Esophagus muscularis mucosa (tissue), 4 donors: Measurements from ENCODE around the gene C16orf78. TPM values are rescaled to one million over a fixed set of nuclear protein-coding genes. Genes with fewer than 3 reads are reported as not detected.

Experiments
- DNase-seq: peaks from one replicate; pipeline ENCODE4 v3.0.0-alpha.2; 2017; ENCODE audit errors: extremely low spot score
- H3K27ac ChIP-seq, 4 donors: fragments of 200-600 bp; sonication (generic); replicated peaks in 1 of 4; 1 replicate in 3 of 4; 2 replicates in 1 of 4; pipeline ENCODE4 v1.5.1; 2016 to 2019; ENCODE audit warnings: mild to moderate bottlenecking in 1 of 4
- H3K27me3 ChIP-seq, 4 donors: fragments of 200-600 bp; sonication (generic); one replicate each; pipeline versions ENCODE4 v1.5.1 to v1.6.0; 2016 to 2019
- H3K36me3 ChIP-seq, 4 donors: fragments of 200-600 bp; sonication (generic); one replicate each; pipeline ENCODE4 v1.5.1; 2016 to 2019
- H3K4me1 ChIP-seq, 4 donors: fragments of 200-600 bp; sonication (generic); one replicate each; pipeline ENCODE4 v1.5.1; 2016 to 2019
- H3K4me3 ChIP-seq, 4 donors: fragments of 200-600 bp; sonication (generic); 1 replicate in 2 of 4; 2 replicates in 2 of 4; pipeline ENCODE4 v1.5.1; 2016 to 2019; ENCODE audit warnings: mild to moderate bottlenecking in 4 of 4, moderate library complexity in 1 of 4
- H3K9me3 ChIP-seq, 4 donors: fragments of 200-600 bp; sonication (generic); 1 replicate in 3 of 4; 2 replicates in 1 of 4; pipeline ENCODE4 v1.5.1; 2016 to 2019
- EP300 ChIP-seq: sonication (generic); formaldehyde crosslinking; IDR thresholded peaks from one replicate; pipeline ENCODE4 v1.6.1; 2017; ENCODE audit warnings: antibody characterized with exemption
- POLR2A ChIP-seq: fragments of 450-650 bp; IDR thresholded peaks from one replicate; pipeline ENCODE4 v1.6.1; 2017; ENCODE audit warnings: antibody characterized with exemption, moderate library complexity, mild to moderate bottlenecking, low read depth
- POLR2AphosphoS5 ChIP-seq, 2 donors: sonication (generic); formaldehyde crosslinking; IDR thresholded peaks; one replicate each; pipeline ENCODE4 v1.6.1; 2017; ENCODE audit warnings: antibody characterized with exemption in 2 of 2
- WGBS: methylation state at CpG from one replicate; pipeline ENCODE4 v1.1.5; 2018; 5-methylcytosine and 5-hydroxymethylcytosine counted together
- intact Hi-C: fragments of 100-400 bp; cut with DNase I; formaldehyde crosslinking; loops from one replicate; pipeline ENCODE4 v1.15.1; 2023
- total RNA-seq, 4 donors: library from RNA; depleted of rRNA; stranded (reverse); fragments of >200 nt; gene quantifications; one replicate each; pipeline versions ENCODE4 v1.1.0 to v1.2.1, GENCODE V29; 2016
- TF ChIP-seq, protein P1 (sequence below), 3 experiments: fragments of 200-600 bp in 2 of 3; fragments of 450-650 bp in 1 of 3; sonication (generic) in 2 of 3; IDR thresholded peaks; one replicate each; pipeline ENCODE4 v1.5.1; 2017 to 2019; ENCODE audit warnings: antibody characterized with exemption in 3 of 3, mild to moderate bottlenecking in 2 of 3, moderate library complexity in 1 of 3

Gene C16orf78
- total RNA-seq, 4 donors from 2014 or later: not detected

DNA sequence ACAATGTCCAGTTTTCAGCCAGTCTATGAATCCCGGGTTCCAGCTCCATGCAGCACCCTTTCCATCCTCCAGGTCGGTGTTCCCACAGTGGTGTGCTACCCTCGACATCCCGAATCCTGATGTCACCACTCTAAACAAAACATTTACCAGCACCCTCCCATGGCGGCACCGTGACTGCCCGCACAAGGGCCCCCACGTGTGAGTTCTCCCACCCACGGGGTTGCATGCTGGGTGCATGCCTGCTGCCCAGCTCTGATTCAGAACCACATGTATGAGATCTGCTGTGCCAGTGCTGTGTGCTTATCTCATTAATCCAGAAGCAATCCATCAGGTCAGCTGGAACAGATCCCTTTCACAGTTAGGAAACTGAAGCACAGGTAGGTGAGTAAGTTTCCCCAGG lies 57.4 kb downstream of the C16orf78 start:
- no peaks in the 10 kb centered on the region for H3K36me3 ChIP-seq
- H3K9me3 ChIP-seq: peaks cover 0 to 8% (median 3%) of the 10 kb centered on the region in 4 donors
- H3K27ac ChIP-seq: no peak overlapping the region
- no peak for DNase-seq
- intact Hi-C loops: no loop called here
- H3K27me3 ChIP-seq: no peaks in the 10 kb centered on the region
- 92% methylated on average over 9 of the region's 9 CpGs for WGBS
- no peaks in the 10 kb centered on the region for H3K4me1 ChIP-seq
- H3K4me3 ChIP-seq: no peak overlapping the region
- no peak for TF ChIP-seq POLR2AphosphoS5 (IDR thresholded peaks at IDR 0.05)
- TF ChIP-seq POLR2A: no peak
- TF ChIP-seq, protein P1, sequence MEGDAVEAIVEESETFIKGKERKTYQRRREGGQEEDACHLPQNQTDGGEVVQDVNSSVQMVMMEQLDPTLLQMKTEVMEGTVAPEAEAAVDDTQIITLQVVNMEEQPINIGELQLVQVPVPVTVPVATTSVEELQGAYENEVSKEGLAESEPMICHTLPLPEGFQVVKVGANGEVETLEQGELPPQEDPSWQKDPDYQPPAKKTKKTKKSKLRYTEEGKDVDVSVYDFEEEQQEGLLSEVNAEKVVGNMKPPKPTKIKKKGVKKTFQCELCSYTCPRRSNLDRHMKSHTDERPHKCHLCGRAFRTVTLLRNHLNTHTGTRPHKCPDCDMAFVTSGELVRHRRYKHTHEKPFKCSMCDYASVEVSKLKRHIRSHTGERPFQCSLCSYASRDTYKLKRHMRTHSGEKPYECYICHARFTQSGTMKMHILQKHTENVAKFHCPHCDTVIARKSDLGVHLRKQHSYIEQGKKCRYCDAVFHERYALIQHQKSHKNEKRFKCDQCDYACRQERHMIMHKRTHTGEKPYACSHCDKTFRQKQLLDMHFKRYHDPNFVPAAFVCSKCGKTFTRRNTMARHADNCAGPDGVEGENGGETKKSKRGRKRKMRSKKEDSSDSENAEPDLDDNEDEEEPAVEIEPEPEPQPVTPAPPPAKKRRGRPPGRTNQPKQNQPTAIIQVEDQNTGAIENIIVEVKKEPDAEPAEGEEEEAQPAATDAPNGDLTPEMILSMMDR (IDR thresholded peaks at IDR 0.05): no peak
- TF ChIP-seq EP300: no peak

GRCh38 chr16:49431591-49432290 lies 58.1 kb downstream of the C16orf78 start:
- no peak for DNase-seq
- H3K27me3 ChIP-seq: no peaks in the 10 kb centered on the region
- H3K4me1 ChIP-seq: no peaks in the 10 kb centered on the region
- H3K9me3 ChIP-seq: peaks cover 0 to 8% (median 3%) of the 10 kb centered on the region in 4 donors
- TF ChIP-seq POLR2A (no peak), POLR2AphosphoS5 (IDR thresholded peaks at IDR 0.05) (no peak), EP300 (no peak)
- TF ChIP-seq, protein P1 (IDR thresholded peaks at IDR 0.05): no peak
- no peak overlapping the region for H3K27ac ChIP-seq
- 82% methylated on average over 8 of the region's 11 CpGs for WGBS
- intact Hi-C loops: no loop called here
- H3K4me3 ChIP-seq: no peak overlapping the region
- no peaks in the 10 kb centered on the region for H3K36me3 ChIP-seq

DNA sequence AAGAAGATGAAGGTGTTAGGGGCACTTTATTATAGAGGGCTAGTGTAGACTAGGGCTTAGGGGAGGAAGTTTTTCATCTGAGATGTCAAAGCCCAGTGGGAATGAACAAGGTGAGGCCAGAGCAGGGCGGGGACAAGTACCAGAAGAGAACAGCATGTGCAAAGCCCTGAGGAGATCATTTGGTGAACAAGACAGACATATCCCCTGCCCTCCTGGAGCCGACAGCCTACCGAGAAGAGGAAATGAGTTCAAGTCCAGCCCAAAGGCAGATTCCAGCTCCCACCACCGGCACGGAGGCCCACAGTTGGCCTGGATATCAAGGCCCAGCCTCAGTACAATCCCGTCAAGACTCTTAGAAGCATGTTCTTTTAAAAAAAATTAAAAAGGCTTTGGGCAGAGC lies 61.1 kb downstream of the C16orf78 start:
- H3K9me3 ChIP-seq: no peaks in the 10 kb centered on the region

DNA sequence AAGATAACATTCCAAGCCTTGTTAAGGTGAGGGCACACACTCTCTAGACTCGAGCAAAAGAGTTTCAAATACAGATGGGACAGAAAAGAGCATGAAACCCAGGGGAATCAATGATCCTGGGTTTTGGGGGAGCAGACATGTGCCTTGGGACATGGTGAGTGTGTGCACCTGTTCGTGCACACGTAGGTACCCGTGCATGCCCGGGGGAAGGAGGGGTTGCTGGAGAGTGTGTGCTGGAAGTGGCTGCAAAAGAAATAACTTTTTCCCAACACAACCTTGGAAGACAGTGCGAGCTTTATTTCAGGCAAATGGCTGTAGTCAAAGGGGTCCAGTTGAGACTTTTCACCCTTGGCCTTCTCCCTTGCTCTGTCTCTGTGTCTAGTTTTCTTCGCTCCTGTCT lies 62.6 kb downstream of the C16orf78 start:
- Histone ChIP-seq H3K27ac (no peak overlapping the region), H3K4me1 (peaks cover 2 to 8% (median 4%) of the 10 kb centered on the region in 4 donors), H3K9me3 (no peaks in the 10 kb centered on the region), H3K4me3 (no peak overlapping the region), H3K36me3 (no peaks in the 10 kb centered on the region), H3K27me3 (peaks cover 0 to under 1% (median 0%) of the 10 kb centered on the region in 4 donors)
- DNase-seq: no peak
- intact Hi-C loops: no loop called here
- WGBS: 86% methylated on average over 7 of the region's 7 CpGs
- TF ChIP-seq POLR2A (no peak), EP300 (no peak), POLR2AphosphoS5 (IDR thresholded peaks at IDR 0.05) (no peak)
- TF ChIP-seq, protein P1 (IDR thresholded peaks at IDR 0.05): no peak

More for the DNA sequence above, 61.1 kb downstream of the C16orf78 start:
- no peak overlapping the region for H3K4me3 ChIP-seq
- no peak overlapping the region for H3K27ac ChIP-seq
- no peaks in the 10 kb centered on the region for H3K36me3 ChIP-seq
- H3K4me1 ChIP-seq: no peaks in the 10 kb centered on the region
- no peak for DNase-seq
- intact Hi-C loops: no loop called here
- TF ChIP-seq EP300 (no peak), POLR2AphosphoS5 (IDR thresholded peaks at IDR 0.05) (no peak), POLR2A (no peak)
- WGBS: 94% methylated on average over 6 of the region's 6 CpGs
- H3K27me3 ChIP-seq: no peaks in the 10 kb centered on the region

DNA sequence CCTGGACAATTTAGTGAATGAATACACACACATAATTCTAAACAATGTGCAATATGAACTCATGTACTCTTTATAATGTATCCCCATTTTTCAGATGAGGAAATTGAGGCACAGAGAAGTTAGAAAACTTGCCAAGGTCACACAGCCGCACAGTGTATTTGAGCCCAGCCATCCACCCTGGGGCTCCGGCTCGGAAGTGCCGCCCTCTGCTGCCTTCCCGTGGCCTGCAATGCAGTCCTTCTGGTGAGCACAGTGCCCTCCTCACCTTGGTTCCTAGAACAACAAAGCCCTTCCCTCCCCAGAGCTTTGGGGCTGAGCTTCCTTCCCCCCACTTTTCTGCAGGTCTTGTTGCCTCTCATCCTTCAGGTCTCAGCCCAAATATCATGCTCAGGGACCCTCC lies 63.7 kb downstream of the C16orf78 start:
- 79% methylated on average over 5 of the region's 5 CpGs for WGBS
- no peaks in the 10 kb centered on the region for H3K36me3 ChIP-seq
- H3K9me3 ChIP-seq: no peaks in the 10 kb centered on the region
- intact Hi-C loops: no loop called here
- H3K4me1 ChIP-seq: peaks cover 8 to 14% (median 9%) of the 10 kb centered on the region in 4 donors
- H3K4me3 ChIP-seq: no peak overlapping the region
- peaks cover 0 to 7% (median 0%) of the 10 kb centered on the region in 4 donors for H3K27me3 ChIP-seq
- no peak for DNase-seq
- TF ChIP-seq, protein P1 (IDR thresholded peaks at IDR 0.05): no peak
- TF ChIP-seq POLR2A: no peak
- no peak for TF ChIP-seq POLR2AphosphoS5 (IDR thresholded peaks at IDR 0.05)
- TF ChIP-seq EP300: no peak
- no peak overlapping the region for H3K27ac ChIP-seq
